Neural progenitor cell (in vitro differentiated cells): Measurements from ENCODE around the gene HELQ. TPM values are rescaled to one million over a fixed set of nuclear protein-coding genes. Genes with fewer than 3 reads are reported as not detected.

Experiments used
- DNase-seq: peaks from one replicate; pipeline ENCODE4 v3.0.0-alpha.2; 2016; ENCODE audit warnings: low spot score
- H2AFZ ChIP-seq: fragments of 200-600 bp; sonication (generic); replicated peaks from 2 replicates; pipeline ENCODE4 v1.6.1; 2016; ENCODE audit warnings: antibody characterized with exemption
- H3F3A ChIP-seq: fragments of 200-600 bp; sonication (generic); 2 replicates; pipeline ENCODE4 v1.6.1; 2016; ENCODE audit warnings: antibody characterized with exemption, low read depth
- H3K27ac ChIP-seq: fragments of 200-600 bp; sonication (generic); 2 replicates; pipeline ENCODE4 v1.5.1; 2016; ENCODE audit warnings: mild to moderate bottlenecking
- H3K27me3 ChIP-seq: fragments of 200-600 bp; sonication (generic); 2 replicates; pipeline ENCODE4 v1.6.1; 2016; ENCODE audit warnings: mild to moderate bottlenecking, moderate library complexity
- H3K36me3 ChIP-seq: fragments of 200-600 bp; sonication (generic); 2 replicates; pipeline ENCODE4 v1.5.1; 2016
- H3K4me1 ChIP-seq: fragments of 200-600 bp; sonication (generic); 2 replicates; pipeline ENCODE4 v1.6.1; 2016; ENCODE audit warnings: mixed run types
- H3K4me2 ChIP-seq: fragments of 200-600 bp; sonication (generic); 2 replicates; pipeline ENCODE4 v1.6.1; 2016
- H3K4me3 ChIP-seq: fragments of 200-600 bp; sonication (generic); 2 replicates; pipeline ENCODE4 v1.5.1; 2016
- H3K79me2 ChIP-seq: fragments of 200-600 bp; sonication (generic); 2 replicates; pipeline ENCODE4 v1.6.1; 2016; ENCODE audit warnings: low read depth
- H3K9ac ChIP-seq: fragments of 200-600 bp; sonication (generic); 2 replicates; pipeline ENCODE4 v1.6.1; 2016
- H3K9me3 ChIP-seq: fragments of 200-600 bp; sonication (generic); 2 replicates; pipeline ENCODE4 v1.5.1; 2016; ENCODE audit warnings: low read depth
- H4K20me1 ChIP-seq: fragments of 200-600 bp; sonication (generic); 2 replicates; pipeline ENCODE4 v1.6.1; 2016; ENCODE audit warnings: low read depth
- H3K27ac Mint-ChIP-seq: 3 replicates; pipeline ENCODE4 v1.8.0; 2021; ENCODE audit warnings: mixed read lengths
- H3K27me3 Mint-ChIP-seq: 2 replicates; pipeline ENCODE4 v1.8.0; 2022; ENCODE audit warnings: low read depth, mild to moderate bottlenecking, inconsistent platforms, moderate library complexity, mixed read lengths; ENCODE audit not compliant: insufficient read depth
- H3K36me3 Mint-ChIP-seq: 3 replicates; pipeline ENCODE4 v1.8.0; 2021; ENCODE audit warnings: mixed read lengths
- H3K4me1 Mint-ChIP-seq: 3 replicates; pipeline ENCODE4 v1.8.0; 2021; ENCODE audit warnings: mixed read lengths
- H3K4me3 Mint-ChIP-seq: 3 replicates; pipeline ENCODE4 v1.8.0; 2021; ENCODE audit warnings: mild to moderate bottlenecking, moderate library complexity, mixed read lengths
- H3K9me3 Mint-ChIP-seq: 3 replicates; pipeline ENCODE4 v1.8.0; 2020; ENCODE audit warnings: mixed read lengths
- EZH2 ChIP-seq: fragments of 200-600 bp; sonication (generic); IDR thresholded peaks from 2 replicates; pipeline ENCODE4 v1.6.1; 2017; ENCODE audit warnings: antibody characterized with exemption, mild to moderate bottlenecking, moderate library complexity
- EZH2phosphoT487 ChIP-seq: fragments of 200-600 bp; sonication (generic); IDR thresholded peaks from 2 replicates; pipeline ENCODE4 v1.6.1; 2017; ENCODE audit warnings: antibody characterized with exemption
- total RNA-seq: library from RNA; depleted of rRNA; stranded (reverse); fragments of >200 nt; gene quantifications from 2 replicates; pipeline ENCODE4 v1.2.3, GENCODE V29; 2015; ENCODE audit warnings: low replicate concordance
- TF ChIP-seq, protein P1 (sequence below): fragments of 200-600 bp; sonication (generic); IDR thresholded peaks from 2 replicates; pipeline ENCODE4 v1.5.1; 2017; ENCODE audit warnings: antibody characterized with exemption, mild to moderate bottlenecking

The HELQ gene
- total RNA-seq, 1 donor from 2014 or later, result 15.3 TPM

DNA sequence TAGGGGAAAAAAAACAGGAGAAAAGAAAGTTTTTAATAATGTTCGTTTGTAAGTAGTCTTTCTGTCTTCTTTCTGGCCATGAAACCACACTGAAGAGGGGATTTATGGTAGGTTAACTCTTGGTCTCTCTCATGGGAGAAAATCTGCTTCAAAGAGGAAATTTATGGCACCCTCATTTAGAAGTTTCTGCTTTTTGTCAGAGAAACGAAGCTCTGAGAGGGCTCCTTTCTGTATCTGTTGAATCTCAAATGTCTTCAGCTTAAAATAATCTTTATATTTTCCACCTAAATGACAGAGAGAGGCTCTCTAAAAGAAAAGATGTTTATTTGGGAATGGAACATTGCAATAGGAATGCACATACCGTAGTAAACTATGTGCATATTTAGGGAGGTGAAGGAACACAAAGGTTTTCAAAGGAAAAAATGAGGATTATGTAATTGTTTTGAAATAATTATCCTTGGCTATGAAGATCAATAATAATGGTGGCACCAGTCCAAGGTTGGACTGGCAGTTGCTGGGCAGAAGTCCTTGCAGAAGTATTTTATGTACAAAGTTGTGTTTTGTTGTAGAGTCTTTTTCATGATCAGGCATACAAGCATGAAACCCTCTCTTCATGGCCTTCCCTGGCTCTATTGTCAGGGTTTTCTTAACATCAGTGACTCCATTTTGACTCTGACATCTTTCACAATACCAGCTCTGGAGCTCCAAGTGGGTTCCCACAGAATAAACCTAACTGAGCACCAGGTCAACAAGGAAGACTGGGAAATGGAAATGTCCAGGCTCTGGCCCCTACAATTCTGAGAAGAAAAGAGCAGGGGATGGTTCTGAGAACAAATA lies 67.9 kb downstream of the HELQ start:
- peak overlapping the region; percentile 64 for H2AFZ ChIP-seq
- no peak overlapping the region for H3K4me2 ChIP-seq
- no peaks in the 10 kb centered on the region for H3K79me2 ChIP-seq

DNA sequence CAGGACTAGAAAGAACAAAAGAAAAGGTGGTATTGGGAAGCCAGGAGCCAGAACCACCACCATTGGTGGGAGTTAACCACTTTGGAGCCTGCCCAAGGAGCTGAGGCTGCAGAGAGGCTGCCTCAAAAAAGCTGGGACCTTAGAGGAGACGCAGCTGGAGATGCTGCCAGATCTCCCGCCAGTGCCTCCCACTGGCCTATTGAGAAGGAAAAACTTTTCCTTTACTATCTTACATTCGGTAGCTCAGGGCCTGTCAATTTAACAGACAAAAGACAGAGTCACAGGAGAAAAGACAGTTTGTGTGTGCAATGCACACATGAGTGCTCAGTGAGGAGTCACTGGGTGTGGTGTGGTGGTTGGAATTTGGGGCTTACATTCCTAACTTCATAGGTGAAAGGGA lies 68.6 kb downstream of the HELQ start:
- no peak for TF ChIP-seq EZH2phosphoT487
- TF ChIP-seq, protein P1, sequence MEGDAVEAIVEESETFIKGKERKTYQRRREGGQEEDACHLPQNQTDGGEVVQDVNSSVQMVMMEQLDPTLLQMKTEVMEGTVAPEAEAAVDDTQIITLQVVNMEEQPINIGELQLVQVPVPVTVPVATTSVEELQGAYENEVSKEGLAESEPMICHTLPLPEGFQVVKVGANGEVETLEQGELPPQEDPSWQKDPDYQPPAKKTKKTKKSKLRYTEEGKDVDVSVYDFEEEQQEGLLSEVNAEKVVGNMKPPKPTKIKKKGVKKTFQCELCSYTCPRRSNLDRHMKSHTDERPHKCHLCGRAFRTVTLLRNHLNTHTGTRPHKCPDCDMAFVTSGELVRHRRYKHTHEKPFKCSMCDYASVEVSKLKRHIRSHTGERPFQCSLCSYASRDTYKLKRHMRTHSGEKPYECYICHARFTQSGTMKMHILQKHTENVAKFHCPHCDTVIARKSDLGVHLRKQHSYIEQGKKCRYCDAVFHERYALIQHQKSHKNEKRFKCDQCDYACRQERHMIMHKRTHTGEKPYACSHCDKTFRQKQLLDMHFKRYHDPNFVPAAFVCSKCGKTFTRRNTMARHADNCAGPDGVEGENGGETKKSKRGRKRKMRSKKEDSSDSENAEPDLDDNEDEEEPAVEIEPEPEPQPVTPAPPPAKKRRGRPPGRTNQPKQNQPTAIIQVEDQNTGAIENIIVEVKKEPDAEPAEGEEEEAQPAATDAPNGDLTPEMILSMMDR, result peak; percentile 21
- Histone ChIP-seq H3K4me3 (no peak overlapping the region), H2AFZ (peak overlapping the region; percentile 64), H3K9ac (no peak overlapping the region), H3K4me1 (peaks cover 22% of the 10 kb centered on the region), H3K79me2 (no peaks in the 10 kb centered on the region), H3K4me2 (peak overlapping the region; percentile 12), H3K27me3 (peaks cover 45% of the 10 kb centered on the region), H3K36me3 (no peaks in the 10 kb centered on the region), H3K9me3 (no peaks in the 10 kb centered on the region), H3K27ac (no peak overlapping the region), H3F3A (peaks cover 11% of the 10 kb centered on the region), H4K20me1 (no peaks in the 10 kb centered on the region)
- H3K9me3 Mint-ChIP-seq, result peaks cover 5% of the 10 kb centered on the region
- no peaks in the 10 kb centered on the region for H3K36me3 Mint-ChIP-seq
- no peak overlapping the region for H3K4me3 Mint-ChIP-seq
- H3K4me1 Mint-ChIP-seq, result peaks cover 15% of the 10 kb centered on the region
- no peak overlapping the region for H3K27ac Mint-ChIP-seq
- peaks cover 2% of the 10 kb centered on the region for H3K27me3 Mint-ChIP-seq
- peak; percentile 20 for DNase-seq

More for the DNA sequence above, 67.9 kb downstream of the HELQ start:
- H3K9me3 ChIP-seq, result no peaks in the 10 kb centered on the region
- H4K20me1 ChIP-seq, result no peaks in the 10 kb centered on the region
- no peak overlapping the region for H3K4me3 ChIP-seq
- H3K4me1 ChIP-seq, result peaks cover 22% of the 10 kb centered on the region
- H3K36me3 Mint-ChIP-seq, result no peaks in the 10 kb centered on the region
- H3F3A ChIP-seq, result peaks cover 11% of the 10 kb centered on the region
- H3K4me1 Mint-ChIP-seq, result peaks cover 15% of the 10 kb centered on the region
- no peak overlapping the region for H3K9ac ChIP-seq
- peaks cover 5% of the 10 kb centered on the region for H3K9me3 Mint-ChIP-seq
- H3K27ac Mint-ChIP-seq, result no peak overlapping the region
- H3K36me3 ChIP-seq, result no peaks in the 10 kb centered on the region
- TF ChIP-seq, protein P1, result no peak
- TF ChIP-seq EZH2 (no peak), EZH2phosphoT487 (no peak)
- peaks cover 52% of the 10 kb centered on the region for H3K27me3 ChIP-seq
- H3K27me3 Mint-ChIP-seq, result peaks cover 4% of the 10 kb centered on the region
- H3K27ac ChIP-seq, result no peak overlapping the region
- H3K4me3 Mint-ChIP-seq, result no peak overlapping the region
- DNase-seq, result no peak

- Histone ChIP-seq H3K9ac (no peak overlapping the region), H3K36me3 (no peaks in the 10 kb centered on the region), H3K4me1 (peaks cover 12% of the 10 kb centered on the region), H3K4me3 (no peak overlapping the region), H2AFZ (no peak overlapping the region), H3K79me2 (no peaks in the 10 kb centered on the region), H3K27me3 (peaks cover 4% of the 10 kb centered on the region), H4K20me1 (no peaks in the 10 kb centered on the region), H3K27ac (no peak overlapping the region), H3K9me3 (peaks cover 5% of the 10 kb centered on the region), H3K4me2 (no peak overlapping the region), H3F3A (peaks cover 11% of the 10 kb centered on the region)
- DNase-seq, result no peak
- no peaks in the 10 kb centered on the region for H3K36me3 Mint-ChIP-seq
- no peak overlapping the region for H3K27ac Mint-ChIP-seq
- no peak overlapping the region for H3K4me3 Mint-ChIP-seq
- peaks cover 26% of the 10 kb centered on the region for H3K9me3 Mint-ChIP-seq
- no peak for TF ChIP-seq EZH2phosphoT487
- TF ChIP-seq EZH2, result no peak
- TF ChIP-seq, protein P1, result no peak
- peaks cover 8% of the 10 kb centered on the region for H3K27me3 Mint-ChIP-seq
- H3K4me1 Mint-ChIP-seq, result peaks cover 2% of the 10 kb centered on the region
Observed at GRCh38 chr4:83382850-83383249, 72.8 kb downstream of the HELQ start.
